ENCODE data around the gene MIEN1. TPM values are rescaled to one million over a fixed set of nuclear protein-coding genes. Genes with fewer than 3 reads are reported as not detected.

MIEN1 gene
- total and polyA plus RNA-seq, 2 of the 13 experiments (the other 11 are each of a cell fraction or from before 2014, with no cell fraction given): 40.6 to 56.6 TPM

DNA sequence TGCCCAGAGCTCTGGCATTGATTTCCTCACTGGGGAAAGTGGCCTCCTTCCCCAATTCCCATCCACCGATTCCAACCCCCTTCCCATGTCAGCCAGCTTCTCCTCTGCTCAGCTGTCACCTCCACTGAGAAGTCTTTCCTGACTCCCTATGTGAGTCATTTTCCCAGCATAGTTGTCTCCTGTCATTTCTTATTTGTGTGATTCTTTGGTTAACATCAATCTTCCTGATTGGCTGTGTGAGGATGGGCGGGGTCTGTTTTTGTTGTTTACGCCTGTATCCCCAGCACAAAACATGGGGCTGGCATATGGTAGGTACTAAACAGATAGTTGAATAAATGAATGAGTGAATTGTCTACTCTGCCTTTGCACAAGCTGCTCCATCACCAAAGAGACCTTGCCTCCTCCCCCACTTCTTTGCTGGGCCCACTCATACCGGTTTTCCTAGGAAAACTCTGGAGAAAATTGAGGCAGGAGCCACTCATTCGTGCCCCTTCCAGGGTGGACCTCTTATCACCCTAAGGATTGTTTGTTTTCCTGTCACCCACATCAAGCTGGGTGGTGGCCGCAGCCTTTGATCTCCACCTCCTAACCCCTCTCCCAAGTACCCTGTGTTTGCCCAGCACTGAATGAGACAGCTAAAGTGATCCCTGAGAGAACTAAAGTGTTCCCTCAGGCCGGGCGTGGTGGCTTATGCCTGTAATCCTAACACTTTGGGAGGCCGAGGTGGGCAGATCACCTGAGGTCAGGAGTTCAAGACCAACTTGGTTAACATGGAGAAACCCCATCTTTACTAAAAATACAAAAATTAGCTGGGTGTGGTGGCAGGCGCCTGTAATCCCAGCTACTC is 6.2 kb upstream of the MIEN1 start (continued):
- TF ChIP-seq ZNF296 (CRISPR knock-in tag; conservative IDR thresholded peaks at IDR 0.05) (no peak), ERF (CRISPR knock-in tag; IDR thresholded peaks at IDR 0.05) (peak; percentile 48; the same call in 1 of the 2 replicates), ATF1 (CRISPR knock-in tag; IDR thresholded peaks at IDR 0.05) (0 out of 2 replicates have a peak, but pooled peaks have one; percentile 37), ZC3H13 (CRISPR knock-in tag; IDR thresholded peaks at IDR 0.05) (peak; percentile 65; the same call in 1 of the 2 replicates), NR2F2 (IDR thresholded peaks at IDR 0.05; ENCODE audit: borderline replicate concordance, low read depth) (peak; percentile 92), ZZZ3 (CRISPR knock-in tag; IDR thresholded peaks at IDR 0.05; ENCODE audit: borderline replicate concordance) (no peak), GABPA (IDR thresholded peaks at IDR 0.05; ENCODE audit: low read depth, low read length) (no peak), GABPA (CRISPR knock-in tag; IDR thresholded peaks at IDR 0.05; ENCODE audit: low read depth) (peak; percentile 29; the same call in 1 of the 2 replicates), CBFB (CRISPR knock-in tag; IDR thresholded peaks at IDR 0.05) (peak; percentile 97)
- TF ChIP-seq, protein P1, sequence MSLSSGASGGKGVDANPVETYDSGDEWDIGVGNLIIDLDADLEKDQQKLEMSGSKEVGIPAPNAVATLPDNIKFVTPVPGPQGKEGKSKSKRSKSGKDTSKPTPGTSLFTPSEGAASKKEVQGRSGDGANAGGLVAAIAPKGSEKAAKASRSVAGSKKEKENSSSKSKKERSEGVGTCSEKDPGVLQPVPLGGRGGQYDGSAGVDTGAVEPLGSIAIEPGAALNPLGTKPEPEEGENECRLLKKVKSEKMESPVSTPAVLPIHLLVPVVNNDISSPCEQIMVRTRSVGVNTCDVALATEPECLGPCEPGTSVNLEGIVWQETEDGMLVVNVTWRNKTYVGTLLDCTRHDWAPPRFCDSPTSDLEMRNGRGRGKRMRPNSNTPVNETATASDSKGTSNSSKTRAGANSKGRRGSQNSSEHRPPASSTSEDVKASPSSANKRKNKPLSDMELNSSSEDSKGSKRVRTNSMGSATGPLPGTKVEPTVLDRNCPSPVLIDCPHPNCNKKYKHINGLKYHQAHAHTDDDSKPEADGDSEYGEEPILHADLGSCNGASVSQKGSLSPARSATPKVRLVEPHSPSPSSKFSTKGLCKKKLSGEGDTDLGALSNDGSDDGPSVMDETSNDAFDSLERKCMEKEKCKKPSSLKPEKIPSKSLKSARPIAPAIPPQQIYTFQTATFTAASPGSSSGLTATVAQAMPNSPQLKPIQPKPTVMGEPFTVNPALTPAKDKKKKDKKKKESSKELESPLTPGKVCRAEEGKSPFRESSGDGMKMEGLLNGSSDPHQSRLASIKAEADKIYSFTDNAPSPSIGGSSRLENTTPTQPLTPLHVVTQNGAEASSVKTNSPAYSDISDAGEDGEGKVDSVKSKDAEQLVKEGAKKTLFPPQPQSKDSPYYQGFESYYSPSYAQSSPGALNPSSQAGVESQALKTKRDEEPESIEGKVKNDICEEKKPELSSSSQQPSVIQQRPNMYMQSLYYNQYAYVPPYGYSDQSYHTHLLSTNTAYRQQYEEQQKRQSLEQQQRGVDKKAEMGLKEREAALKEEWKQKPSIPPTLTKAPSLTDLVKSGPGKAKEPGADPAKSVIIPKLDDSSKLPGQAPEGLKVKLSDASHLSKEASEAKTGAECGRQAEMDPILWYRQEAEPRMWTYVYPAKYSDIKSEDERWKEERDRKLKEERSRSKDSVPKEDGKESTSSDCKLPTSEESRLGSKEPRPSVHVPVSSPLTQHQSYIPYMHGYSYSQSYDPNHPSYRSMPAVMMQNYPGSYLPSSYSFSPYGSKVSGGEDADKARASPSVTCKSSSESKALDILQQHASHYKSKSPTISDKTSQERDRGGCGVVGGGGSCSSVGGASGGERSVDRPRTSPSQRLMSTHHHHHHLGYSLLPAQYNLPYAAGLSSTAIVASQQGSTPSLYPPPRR (CRISPR knock-in tag; IDR thresholded peaks at IDR 0.05; ENCODE audit: borderline replicate concordance): peak; percentile 90
- TF ChIP-seq, protein P2, sequence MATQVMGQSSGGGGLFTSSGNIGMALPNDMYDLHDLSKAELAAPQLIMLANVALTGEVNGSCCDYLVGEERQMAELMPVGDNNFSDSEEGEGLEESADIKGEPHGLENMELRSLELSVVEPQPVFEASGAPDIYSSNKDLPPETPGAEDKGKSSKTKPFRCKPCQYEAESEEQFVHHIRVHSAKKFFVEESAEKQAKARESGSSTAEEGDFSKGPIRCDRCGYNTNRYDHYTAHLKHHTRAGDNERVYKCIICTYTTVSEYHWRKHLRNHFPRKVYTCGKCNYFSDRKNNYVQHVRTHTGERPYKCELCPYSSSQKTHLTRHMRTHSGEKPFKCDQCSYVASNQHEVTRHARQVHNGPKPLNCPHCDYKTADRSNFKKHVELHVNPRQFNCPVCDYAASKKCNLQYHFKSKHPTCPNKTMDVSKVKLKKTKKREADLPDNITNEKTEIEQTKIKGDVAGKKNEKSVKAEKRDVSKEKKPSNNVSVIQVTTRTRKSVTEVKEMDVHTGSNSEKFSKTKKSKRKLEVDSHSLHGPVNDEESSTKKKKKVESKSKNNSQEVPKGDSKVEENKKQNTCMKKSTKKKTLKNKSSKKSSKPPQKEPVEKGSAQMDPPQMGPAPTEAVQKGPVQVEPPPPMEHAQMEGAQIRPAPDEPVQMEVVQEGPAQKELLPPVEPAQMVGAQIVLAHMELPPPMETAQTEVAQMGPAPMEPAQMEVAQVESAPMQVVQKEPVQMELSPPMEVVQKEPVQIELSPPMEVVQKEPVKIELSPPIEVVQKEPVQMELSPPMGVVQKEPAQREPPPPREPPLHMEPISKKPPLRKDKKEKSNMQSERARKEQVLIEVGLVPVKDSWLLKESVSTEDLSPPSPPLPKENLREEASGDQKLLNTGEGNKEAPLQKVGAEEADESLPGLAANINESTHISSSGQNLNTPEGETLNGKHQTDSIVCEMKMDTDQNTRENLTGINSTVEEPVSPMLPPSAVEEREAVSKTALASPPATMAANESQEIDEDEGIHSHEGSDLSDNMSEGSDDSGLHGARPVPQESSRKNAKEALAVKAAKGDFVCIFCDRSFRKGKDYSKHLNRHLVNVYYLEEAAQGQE (IDR thresholded peaks at IDR 0.05; ENCODE audit: borderline replicate concordance in 1 of 2, low read depth in 1 of 2, low read length in 2 of 2): no peak; a peak in 1 of 4 replicates
- TF ChIP-seq, protein P3, sequence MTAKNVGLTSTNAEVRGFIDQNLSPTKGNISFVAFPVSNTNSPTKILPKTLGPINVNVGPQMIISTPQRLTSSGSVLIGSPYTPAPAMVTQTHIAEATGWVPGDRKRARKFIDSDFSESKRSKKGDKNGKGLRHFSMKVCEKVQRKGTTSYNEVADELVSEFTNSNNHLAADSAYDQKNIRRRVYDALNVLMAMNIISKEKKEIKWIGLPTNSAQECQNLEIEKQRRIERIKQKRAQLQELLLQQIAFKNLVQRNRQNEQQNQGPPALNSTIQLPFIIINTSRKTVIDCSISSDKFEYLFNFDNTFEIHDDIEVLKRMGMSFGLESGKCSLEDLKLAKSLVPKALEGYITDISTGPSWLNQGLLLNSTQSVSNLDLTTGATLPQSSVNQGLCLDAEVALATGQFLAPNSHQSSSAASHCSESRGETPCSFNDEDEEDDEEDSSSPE (CRISPR knock-in tag; IDR thresholded peaks at IDR 0.05): no peak
- TF ChIP-seq, protein P4, sequence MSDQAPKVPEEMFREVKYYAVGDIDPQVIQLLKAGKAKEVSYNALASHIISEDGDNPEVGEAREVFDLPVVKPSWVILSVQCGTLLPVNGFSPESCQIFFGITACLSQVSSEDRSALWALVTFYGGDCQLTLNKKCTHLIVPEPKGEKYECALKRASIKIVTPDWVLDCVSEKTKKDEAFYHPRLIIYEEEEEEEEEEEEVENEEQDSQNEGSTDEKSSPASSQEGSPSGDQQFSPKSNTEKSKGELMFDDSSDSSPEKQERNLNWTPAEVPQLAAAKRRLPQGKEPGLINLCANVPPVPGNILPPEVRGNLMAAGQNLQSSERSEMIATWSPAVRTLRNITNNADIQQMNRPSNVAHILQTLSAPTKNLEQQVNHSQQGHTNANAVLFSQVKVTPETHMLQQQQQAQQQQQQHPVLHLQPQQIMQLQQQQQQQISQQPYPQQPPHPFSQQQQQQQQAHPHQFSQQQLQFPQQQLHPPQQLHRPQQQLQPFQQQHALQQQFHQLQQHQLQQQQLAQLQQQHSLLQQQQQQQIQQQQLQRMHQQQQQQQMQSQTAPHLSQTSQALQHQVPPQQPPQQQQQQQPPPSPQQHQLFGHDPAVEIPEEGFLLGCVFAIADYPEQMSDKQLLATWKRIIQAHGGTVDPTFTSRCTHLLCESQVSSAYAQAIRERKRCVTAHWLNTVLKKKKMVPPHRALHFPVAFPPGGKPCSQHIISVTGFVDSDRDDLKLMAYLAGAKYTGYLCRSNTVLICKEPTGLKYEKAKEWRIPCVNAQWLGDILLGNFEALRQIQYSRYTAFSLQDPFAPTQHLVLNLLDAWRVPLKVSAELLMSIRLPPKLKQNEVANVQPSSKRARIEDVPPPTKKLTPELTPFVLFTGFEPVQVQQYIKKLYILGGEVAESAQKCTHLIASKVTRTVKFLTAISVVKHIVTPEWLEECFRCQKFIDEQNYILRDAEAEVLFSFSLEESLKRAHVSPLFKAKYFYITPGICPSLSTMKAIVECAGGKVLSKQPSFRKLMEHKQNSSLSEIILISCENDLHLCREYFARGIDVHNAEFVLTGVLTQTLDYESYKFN (CRISPR knock-in tag; conservative IDR thresholded peaks at IDR 0.05): peak; percentile 82
- TF ChIP-seq, protein P5, sequence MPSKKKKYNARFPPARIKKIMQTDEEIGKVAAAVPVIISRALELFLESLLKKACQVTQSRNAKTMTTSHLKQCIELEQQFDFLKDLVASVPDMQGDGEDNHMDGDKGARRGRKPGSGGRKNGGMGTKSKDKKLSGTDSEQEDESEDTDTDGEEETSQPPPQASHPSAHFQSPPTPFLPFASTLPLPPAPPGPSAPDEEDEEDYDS (CRISPR knock-in tag; IDR thresholded peaks at IDR 0.05): peak; percentile 11; the same call in 1 of the 2 replicates

All from HepG2 (cell line).